OCI-LY7 (cell line): Measurements from ENCODE around the gene MUC5B. TPM values are rescaled to one million over a fixed set of nuclear protein-coding genes. Genes with fewer than 3 reads are reported as not detected.

ENCODE experiments used
- BruUV-seq: library from RNA; stranded (reverse); fragments of 400-500 nt; replicated peaks from 2 replicates; lab custom pipeline; 2021; lab: Mats Ljungman, UMichigan
- CTCF ChIA-PET: fragments of 300-600 bp; sonication (Branson Sonifier 250); formaldehyde crosslinking; loops from one replicate; lab custom pipeline; 2022; ENCODE audit warnings: antibody characterized with exemption; ENCODE audit not compliant: unreplicated experiment; lab: Charles Lee
- POLR2A ChIA-PET: fragments of 300-600 bp; sonication (Branson Sonifier 250); formaldehyde crosslinking; loops from one replicate; lab custom pipeline; 2022; ENCODE audit warnings: antibody characterized with exemption; lab: Charles Lee
- DNase-seq: peaks from one replicate; pipeline ENCODE4 v3.0.0-alpha.2; 2015; ENCODE audit warnings: low spot score
- H2AFZ ChIP-seq: fragments of 200-600 bp; sonication (generic), shearing (Covaris generic); 2 replicates; pipeline ENCODE4 v1.6.1; 2014; ENCODE audit warnings: mild to moderate bottlenecking, antibody characterized with exemption, low read length, moderate library complexity
- H3K27ac ChIP-seq: fragments of 200-600 bp; sonication (generic); 2 replicates; pipeline ENCODE4 v1.5.1; 2014; ENCODE audit warnings: mixed run types, low read depth, mild to moderate bottlenecking, moderate library complexity, low read length, inconsistent platforms; ENCODE audit not compliant: poor library complexity, severe bottlenecking
- H3K36me3 ChIP-seq: fragments of 200-600 bp; sonication (generic); 2 replicates; pipeline ENCODE4 v1.6.1; 2014; ENCODE audit warnings: mild to moderate bottlenecking, antibody characterized with exemption, low read length, moderate library complexity, mixed read lengths; ENCODE audit not compliant: insufficient read depth
- H3K4me1 ChIP-seq: fragments of 200-600 bp; sonication (generic); 2 replicates; pipeline ENCODE4 v1.5.1; 2014; ENCODE audit warnings: mild to moderate bottlenecking, low read length; ENCODE audit not compliant: insufficient read depth, poor library complexity, severe bottlenecking
- H3K4me2 ChIP-seq: fragments of 200-600 bp; sonication (generic); 2 replicates; pipeline ENCODE4 v1.6.1; 2014; ENCODE audit warnings: mild to moderate bottlenecking, low read length
- H3K4me3 ChIP-seq: fragments of 200-600 bp; sonication (generic); 2 replicates; pipeline ENCODE4 v1.5.1; 2014; ENCODE audit warnings: mild to moderate bottlenecking, low read depth, low read length; ENCODE audit not compliant: poor library complexity, severe bottlenecking
- H3K79me2 ChIP-seq: fragments of 200-600 bp; sonication (generic); 2 replicates; pipeline ENCODE4 v1.6.1; 2016; ENCODE audit warnings: low read depth, mild to moderate bottlenecking, low read length, moderate library complexity, mixed read lengths; ENCODE audit not compliant: insufficient read depth
- H3K9me2 ChIP-seq: fragments of 200-600 bp; sonication (generic); 2 replicates; pipeline ENCODE4 v1.6.1; 2016; ENCODE audit warnings: mild to moderate bottlenecking, low read length, mixed read lengths; ENCODE audit not compliant: insufficient read depth
- H3K9me3 ChIP-seq: fragments of 200-600 bp; sonication (generic); 2 replicates; pipeline ENCODE4 v1.6.1; 2014; ENCODE audit warnings: mild to moderate bottlenecking, mixed run types, low read length, mixed read lengths
- H4K20me1 ChIP-seq: fragments of 200-600 bp; sonication (generic); 2 replicates; pipeline ENCODE4 v1.6.1; 2014; ENCODE audit warnings: mild to moderate bottlenecking, antibody characterized with exemption, low read length, moderate library complexity, mixed read lengths; ENCODE audit not compliant: insufficient read depth
- EZH2phosphoT487 ChIP-seq: fragments of 200-600 bp; sonication (generic); IDR thresholded peaks from 2 replicates; pipeline ENCODE4 v1.6.1; 2018; ENCODE audit warnings: low read depth, borderline replicate concordance, mild to moderate bottlenecking, mixed run types, antibody characterized with exemption, low read length, moderate library complexity, mixed read lengths
- intact Hi-C: fragments of 100-400 bp; cut with micrococcal nuclease; formaldehyde crosslinking; loops from one replicate; pipeline ENCODE4 v1.10.0; 2022; ENCODE audit not compliant: unreplicated experiment
- total RNA-seq, 2 experiments: library from RNA; depleted of rRNA in 1 of 2; stranded (reverse); fragments of >200 nt in 1 of 2; shearing (Covaris generic) in 1 of 2; gene quantifications; 2 replicates each; pipeline ENCODE4 v1.2.3, GENCODE V29; 2014 to 2022
- TF ChIP-seq, protein P1 (sequence below): fragments of 200-600 bp; sonication (generic); conservative IDR thresholded peaks from 2 replicates; pipeline ENCODE4 v1.5.1; 2014; ENCODE audit warnings: mild to moderate bottlenecking, antibody characterized with exemption, low read length, moderate library complexity, mixed read lengths

Gene MUC5B
- total RNA-seq, 2 experiments from 2014 or later, result under 0.01 TPM; not detected in 1

DNA sequence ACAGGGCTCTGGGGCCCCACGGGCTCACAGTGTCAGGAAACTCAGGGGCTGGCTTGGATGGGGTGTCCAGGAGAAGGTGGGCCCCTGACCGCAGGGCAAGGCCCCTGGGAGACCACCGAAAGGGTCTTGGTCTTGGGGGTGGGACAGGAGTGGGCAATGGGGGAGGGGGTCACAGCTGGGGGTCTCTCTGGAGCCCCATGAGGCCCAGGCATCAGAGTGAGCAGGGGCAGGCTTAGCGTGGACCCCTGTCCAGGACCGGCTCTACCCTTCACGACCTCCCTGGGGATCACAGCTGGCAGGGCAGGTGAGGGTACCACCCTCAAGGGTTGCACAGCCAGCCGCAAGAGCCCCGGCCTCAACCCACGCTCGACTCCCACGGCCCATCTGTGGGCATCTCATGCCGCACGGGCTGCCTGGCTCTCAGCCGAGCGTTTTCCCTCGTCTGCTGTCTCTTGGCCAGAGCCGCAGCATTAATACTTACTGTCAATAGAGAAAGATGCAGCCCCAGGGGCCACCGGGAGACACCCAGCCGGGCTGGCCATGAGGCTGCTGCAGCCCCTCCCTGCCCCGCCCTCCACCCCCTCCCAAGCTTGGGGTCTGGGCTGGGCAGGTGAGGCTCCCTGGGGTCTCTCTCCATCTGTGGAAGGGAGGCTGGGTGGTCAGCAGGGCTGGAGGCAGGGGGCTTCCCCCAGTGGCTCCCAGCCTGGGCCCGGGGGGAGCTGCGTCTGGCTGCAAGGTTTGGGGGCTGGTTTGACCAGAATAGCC is 662 bp downstream of the MUC5B start:
- CTCF ChIA-PET, result no interaction called here

DNA sequence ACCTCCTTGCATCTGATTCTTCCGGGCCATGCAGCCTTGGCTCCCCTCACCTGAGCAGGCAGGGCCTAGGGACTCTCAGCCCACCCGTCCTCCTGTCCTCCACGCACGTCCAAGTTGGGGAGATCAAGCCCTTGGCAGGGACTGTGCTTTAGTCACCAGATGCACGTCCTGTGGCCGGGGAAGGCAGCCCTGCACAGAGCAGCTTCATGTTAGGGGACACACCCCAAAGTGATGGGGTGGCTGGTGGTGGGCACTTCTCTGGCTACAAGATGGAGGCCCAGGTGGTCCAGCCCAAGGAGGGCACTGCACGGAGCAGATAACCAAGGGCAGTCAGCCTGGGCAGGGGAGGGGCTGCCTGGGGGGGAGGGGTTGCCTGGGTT is 1.2 kb downstream of the MUC5B start:
- ChIA-PET POLR2A (no interaction called here), CTCF (no interaction called here)
- DNase-seq, result no peak
- H3K4me3 ChIP-seq, result no peak overlapping the region
- H3K4me1 ChIP-seq, result no peaks in the 10 kb centered on the region
- no peaks in the 10 kb centered on the region for H3K36me3 ChIP-seq
- no peak overlapping the region for H3K4me2 ChIP-seq
- TF ChIP-seq EZH2phosphoT487, result no peak
- TF ChIP-seq, protein P1, sequence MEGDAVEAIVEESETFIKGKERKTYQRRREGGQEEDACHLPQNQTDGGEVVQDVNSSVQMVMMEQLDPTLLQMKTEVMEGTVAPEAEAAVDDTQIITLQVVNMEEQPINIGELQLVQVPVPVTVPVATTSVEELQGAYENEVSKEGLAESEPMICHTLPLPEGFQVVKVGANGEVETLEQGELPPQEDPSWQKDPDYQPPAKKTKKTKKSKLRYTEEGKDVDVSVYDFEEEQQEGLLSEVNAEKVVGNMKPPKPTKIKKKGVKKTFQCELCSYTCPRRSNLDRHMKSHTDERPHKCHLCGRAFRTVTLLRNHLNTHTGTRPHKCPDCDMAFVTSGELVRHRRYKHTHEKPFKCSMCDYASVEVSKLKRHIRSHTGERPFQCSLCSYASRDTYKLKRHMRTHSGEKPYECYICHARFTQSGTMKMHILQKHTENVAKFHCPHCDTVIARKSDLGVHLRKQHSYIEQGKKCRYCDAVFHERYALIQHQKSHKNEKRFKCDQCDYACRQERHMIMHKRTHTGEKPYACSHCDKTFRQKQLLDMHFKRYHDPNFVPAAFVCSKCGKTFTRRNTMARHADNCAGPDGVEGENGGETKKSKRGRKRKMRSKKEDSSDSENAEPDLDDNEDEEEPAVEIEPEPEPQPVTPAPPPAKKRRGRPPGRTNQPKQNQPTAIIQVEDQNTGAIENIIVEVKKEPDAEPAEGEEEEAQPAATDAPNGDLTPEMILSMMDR, result no peak
- no peaks in the 10 kb centered on the region for H3K79me2 ChIP-seq
- no peaks in the 10 kb centered on the region for H3K9me2 ChIP-seq
- H4K20me1 ChIP-seq, result no peaks in the 10 kb centered on the region
- no peak overlapping the region for H2AFZ ChIP-seq
- no peaks in the 10 kb centered on the region for H3K9me3 ChIP-seq
- BruUV-seq, result no TSS peak
- intact Hi-C loops, result no loop called here
- no peak overlapping the region for H3K27ac ChIP-seq

More for the DNA sequence above, 662 bp downstream of the MUC5B start:
- Histone ChIP-seq H3K36me3 (no peaks in the 10 kb centered on the region), H4K20me1 (no peaks in the 10 kb centered on the region), H3K4me3 (no peak overlapping the region), H3K4me2 (no peak overlapping the region), H3K27ac (no peak overlapping the region), H3K4me1 (no peaks in the 10 kb centered on the region), H3K79me2 (no peaks in the 10 kb centered on the region), H3K9me2 (no peaks in the 10 kb centered on the region), H2AFZ (no peak overlapping the region), H3K9me3 (no peaks in the 10 kb centered on the region)
- BruUV-seq, result no TSS peak
- no peak for TF ChIP-seq EZH2phosphoT487
- TF ChIP-seq, protein P1, result no peak
- DNase-seq, result no peak
- intact Hi-C loops, result no loop called here
- POLR2A ChIA-PET, result no interaction called here

DNA sequence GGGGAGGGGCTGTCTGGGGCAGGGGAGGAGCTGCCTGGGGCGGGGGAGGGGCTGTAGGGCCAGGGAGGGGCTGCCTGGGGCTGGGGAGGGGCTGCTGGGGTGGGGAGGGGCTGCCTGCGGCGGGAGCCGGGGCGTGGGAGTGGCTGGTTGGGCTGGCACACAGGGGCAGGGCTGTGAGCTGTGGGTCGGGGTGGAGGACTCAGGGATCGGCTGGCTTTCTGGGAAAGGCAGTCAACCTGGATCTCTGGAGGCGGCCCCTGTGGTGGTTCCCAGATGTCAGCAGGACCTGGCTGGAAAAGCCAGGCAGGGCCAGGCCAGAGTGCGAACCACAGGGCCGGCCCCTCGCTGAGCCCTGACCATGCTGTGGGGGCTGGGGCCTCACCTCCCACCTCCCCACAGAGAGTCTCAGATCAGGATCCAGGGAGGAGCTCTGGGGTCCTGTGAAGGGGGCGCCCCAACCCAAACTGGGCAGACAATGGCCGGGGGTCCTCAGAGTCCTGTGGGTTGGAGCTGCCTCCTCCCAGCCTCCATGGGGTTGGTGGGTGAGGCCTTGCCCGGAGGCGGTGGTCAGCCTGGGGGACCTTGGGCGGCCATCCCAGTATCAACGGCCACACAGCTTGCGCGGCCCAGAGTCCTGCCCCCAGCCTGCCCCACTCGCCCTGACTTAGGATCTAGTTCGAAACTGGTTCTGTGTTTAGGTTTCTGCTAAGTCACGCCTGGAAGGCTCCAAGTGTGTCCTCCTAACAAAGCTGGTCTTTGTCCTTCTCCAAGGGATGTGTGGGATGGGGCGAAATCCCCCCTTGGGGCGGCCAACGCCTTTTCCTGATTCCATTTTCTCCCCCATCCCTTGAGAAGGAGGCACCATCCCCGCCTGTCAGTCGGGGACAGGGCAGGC is 1.9 kb downstream of the MUC5B start:
- Histone ChIP-seq H3K9me2 (no peaks in the 10 kb centered on the region), H2AFZ (no peak overlapping the region), H3K79me2 (no peaks in the 10 kb centered on the region), H3K4me1 (no peaks in the 10 kb centered on the region), H3K36me3 (no peaks in the 10 kb centered on the region), H3K27ac (no peak overlapping the region), H3K9me3 (no peaks in the 10 kb centered on the region), H4K20me1 (no peaks in the 10 kb centered on the region), H3K4me3 (no peak overlapping the region), H3K4me2 (no peak overlapping the region)
- intact Hi-C loops, result no loop called here
- no TSS peak for BruUV-seq
- POLR2A ChIA-PET, result no interaction called here
- CTCF ChIA-PET, result no interaction called here
- DNase-seq, result no peak
- TF ChIP-seq, protein P1, result no peak
- TF ChIP-seq EZH2phosphoT487, result no peak
